NCI-H774 (cell line): ENCODE data around the gene DLK2.
A peak's percentile ranks its signal among the peaks of the same experiment; 100 is the strongest.

Experiments
- DNase-seq: peaks from one replicate; lab custom pipeline; 2025; lab: John Stamatoyannopoulos, UW

DLK2 gene

DNA sequence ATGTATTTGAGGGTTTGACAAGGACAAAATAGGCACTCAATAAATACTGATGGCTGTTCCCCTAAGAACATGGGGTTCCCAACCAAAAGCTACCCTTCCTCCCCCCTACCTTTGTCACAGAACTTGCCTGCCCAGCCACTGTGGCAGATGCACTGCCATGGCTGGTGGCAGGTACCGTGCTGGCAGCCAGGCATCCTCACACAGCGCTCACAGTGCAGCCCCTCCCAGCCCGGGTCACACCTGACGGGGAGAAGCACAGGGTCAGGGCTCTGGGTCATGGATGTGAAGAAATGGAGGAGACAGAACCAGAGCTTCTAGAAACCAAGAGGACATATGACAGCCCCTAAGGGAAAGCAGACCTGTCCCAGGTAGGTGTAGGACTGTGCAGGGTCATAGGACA lies 2.5 kb downstream of the DLK2 start:
- no peak for DNase-seq

- no peak for DNase-seq
These were observed 3.4 kb downstream of the DLK2 start for GRCh38 chr6:43451939-43452338.

- DNase-seq = no peak
These were observed 4.0 kb downstream of the DLK2 start for GRCh38 chr6:43451348-43451747.

DNA sequence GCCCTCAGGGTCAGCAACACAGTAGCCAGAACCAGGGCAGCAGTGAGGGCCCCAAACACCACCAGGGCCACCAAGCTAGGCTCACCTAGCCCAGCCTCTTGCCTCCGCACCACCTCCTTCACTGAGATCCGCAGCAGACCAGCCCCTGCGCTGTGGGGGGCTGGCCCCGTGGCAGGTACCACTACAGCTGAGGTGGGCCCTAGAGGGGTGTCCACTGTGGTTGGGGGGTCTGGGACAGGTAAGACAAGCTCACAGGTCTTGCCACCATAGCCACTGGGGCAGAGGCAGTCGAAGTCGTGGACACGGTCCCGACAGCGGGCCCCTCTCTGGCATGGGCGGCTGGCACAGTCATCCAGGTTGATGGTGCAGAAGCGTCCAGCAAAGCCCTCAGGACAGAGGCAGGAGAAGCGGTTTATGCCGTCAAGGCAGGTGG lies 4.6 kb downstream of the DLK2 start:
- DNase-seq = no peak

- DNase-seq = no peak
These were observed 6.4 kb downstream of the DLK2 start for GRCh38 chr6:43448916-43449315.

DNA sequence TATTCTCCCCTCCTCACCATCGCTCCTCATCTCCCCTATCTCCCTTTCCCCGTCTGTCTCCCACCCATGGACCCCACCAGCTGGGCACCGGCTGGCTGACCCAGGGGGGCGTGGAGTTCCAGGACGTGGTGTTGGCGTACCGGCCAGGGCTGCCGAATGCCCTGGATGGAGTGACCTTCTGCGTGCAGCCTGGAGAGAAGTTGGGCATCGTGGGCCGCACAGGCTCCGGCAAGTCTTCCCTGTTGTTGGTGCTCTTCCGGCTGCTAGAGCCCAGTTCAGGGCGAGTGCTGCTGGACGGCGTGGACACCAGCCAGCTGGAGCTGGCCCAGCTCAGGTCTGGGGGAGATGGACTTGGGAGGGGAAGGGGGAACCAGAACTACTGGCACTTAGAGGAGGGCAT lies 7.7 kb downstream of the DLK2 start:
- no peak for DNase-seq

DNA sequence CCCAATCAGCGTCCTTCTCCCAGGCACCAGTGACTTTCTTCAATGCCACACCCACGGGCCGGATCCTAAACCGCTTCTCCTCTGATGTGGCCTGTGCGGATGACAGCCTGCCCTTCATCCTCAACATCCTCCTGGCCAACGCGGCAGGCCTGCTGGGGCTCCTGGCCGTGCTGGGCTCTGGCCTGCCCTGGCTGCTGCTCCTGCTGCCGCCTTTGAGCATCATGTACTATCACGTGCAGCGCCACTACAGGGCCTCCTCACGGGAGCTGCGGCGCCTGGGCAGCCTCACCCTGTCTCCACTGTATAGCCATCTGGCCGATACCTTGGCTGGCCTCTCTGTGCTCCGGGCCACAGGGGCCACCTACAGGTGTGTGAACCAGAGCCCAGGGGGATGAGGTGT lies 9.8 kb downstream of the DLK2 start:
- DNase-seq = no peak

GRCh38 chr6:43444582-43444981 lies 10.8 kb downstream of the DLK2 start:
- DNase-seq = no peak

- DNase-seq = no peak
These were observed 11.3 kb downstream of the DLK2 start for GRCh38 chr6:43444036-43444435.

GRCh38 chr6:43442935-43443334 lies 12.4 kb downstream of the DLK2 start:
- DNase-seq = no peak

- DNase-seq = no peak
These were observed 17.6 kb downstream of the DLK2 start for GRCh38 chr6:43437700-43438099.

DNA sequence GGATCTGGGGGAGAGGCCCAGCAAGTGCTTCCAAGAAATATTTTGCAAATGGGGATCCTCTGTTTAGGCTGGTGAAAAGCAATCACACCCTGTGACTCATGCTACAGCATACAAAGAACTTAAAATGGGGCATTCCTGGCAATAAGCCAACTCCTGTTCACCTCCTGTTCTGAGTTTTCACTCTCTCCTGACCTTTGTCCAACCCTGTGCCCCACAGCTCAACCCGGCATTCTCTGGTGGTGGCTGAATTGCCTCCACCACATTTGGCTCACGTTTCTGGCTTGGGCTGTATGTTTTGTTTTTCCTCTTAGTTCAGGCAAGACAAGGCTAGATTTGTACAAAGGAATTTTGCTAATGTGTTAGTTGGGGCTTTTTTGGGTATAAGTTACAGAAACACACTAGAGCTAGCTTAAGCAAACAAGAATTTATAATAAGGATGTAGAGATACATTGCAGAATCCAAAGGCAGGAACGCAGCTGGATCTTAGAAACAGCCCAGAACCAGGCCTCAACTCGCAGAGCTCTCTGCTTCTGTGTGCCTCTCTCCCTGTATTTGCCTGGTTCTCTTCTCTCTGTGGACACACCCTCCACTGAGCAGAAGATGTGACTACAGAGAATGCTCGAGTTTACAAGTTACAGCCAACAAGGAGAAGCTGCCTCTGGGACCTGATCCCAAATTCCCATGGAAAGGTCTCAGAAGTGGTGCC lies 18.6 kb downstream of the DLK2 start:
- no peak for DNase-seq

- DNase-seq = no peak
These were observed 19.5 kb downstream of the DLK2 start for GRCh38 chr6:43435682-43436437.

- no peak for DNase-seq
These were observed 20.4 kb downstream of the DLK2 start for GRCh38 chr6:43434943-43435342.

- no peak for DNase-seq
These were observed 21.1 kb downstream of the DLK2 start for GRCh38 chr6:43434001-43434840.

DNA sequence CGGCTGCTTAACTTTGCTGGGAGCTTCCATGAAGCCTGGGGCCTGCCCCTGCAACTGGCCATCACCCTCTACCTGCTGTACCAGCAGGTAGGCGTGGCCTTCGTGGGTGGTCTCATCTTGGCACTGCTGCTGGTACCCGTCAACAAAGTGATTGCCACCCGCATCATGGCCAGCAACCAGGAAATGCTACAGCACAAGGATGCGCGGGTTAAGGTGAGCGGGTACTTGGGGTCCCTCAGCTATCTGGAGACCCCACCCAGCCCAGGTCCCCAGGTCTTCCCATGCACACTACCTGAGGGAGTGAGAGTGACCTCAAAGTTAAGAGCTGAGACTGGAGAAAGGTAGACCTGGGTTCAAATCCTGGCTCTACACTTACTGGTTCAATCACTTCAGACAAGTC lies 22.2 kb downstream of the DLK2 start:
- no peak for DNase-seq

GRCh38 chr6:43432009-43432945 lies 23.1 kb downstream of the DLK2 start:
- DNase-seq = no peak

GRCh38 chr6:43428874-43429273 lies 26.5 kb downstream of the DLK2 start:
- no peak for DNase-seq

- DNase-seq = no peak
These were observed 27.2 kb downstream of the DLK2 start for GRCh38 chr6:43428112-43428570.

GRCh38 chr6:43427406-43428111 lies 27.8 kb downstream of the DLK2 start, which contains the start of gene ABCC10:
ABCC10 (plus strand) TSS chr6:43427541; CDS start chr6:43427979, 438 bp downstream.
- peak; percentile 94 for DNase-seq

DNA sequence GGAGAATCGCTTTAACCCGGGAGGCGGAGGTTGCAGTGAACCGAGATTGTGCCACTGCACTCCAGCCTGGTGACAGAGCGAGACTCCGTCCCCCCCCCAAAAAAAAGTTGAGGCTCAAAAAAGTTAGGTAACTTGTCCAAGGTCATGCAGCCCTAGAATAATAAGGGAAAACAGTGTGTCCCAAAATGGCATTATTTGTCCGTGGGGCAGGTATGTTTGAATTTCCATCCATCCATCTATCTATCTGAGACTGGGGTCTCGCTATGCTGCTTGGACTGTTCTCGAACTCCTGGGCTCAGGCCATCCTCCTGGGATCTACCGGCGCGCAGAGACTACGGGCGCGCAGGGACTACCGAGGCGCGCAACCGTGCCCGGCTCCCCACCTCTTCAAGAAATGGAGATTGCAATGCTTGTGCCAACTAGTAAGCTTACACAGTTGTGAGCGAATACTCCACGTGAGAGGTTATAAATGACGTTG lies 28.4 kb downstream of the DLK2 start:
- DNase-seq = no peak
